H1 (cell line): ENCODE data around the gene MAPK8IP3. TPM values are rescaled to one million over a fixed set of nuclear protein-coding genes. Genes with fewer than 3 reads are reported as not detected.

Experiments
- CTCF ChIA-PET: fragments of 300-600 bp; sonication (Branson Sonifier 250); formaldehyde crosslinking; loops from one replicate; lab custom pipeline; 2021; ENCODE audit not compliant: partially characterized antibody; lab: Charles Lee
- POLR2A ChIA-PET: fragments of 300-600 bp; sonication (Branson Sonifier 250); formaldehyde crosslinking; loops from one replicate; lab custom pipeline; 2021; ENCODE audit warnings: inconsistent platforms; ENCODE audit not compliant: partially characterized antibody; lab: Charles Lee
- DNase-seq, 2 experiments: peaks; one replicate each; pipeline versions ENCODE4 v3.0.0 to v3.0.0-alpha.2; 2010 to 2022; ENCODE audit warnings: low spot score in 2 of 2, low read depth in 1 of 2, mixed read lengths in 1 of 2
- FAIRE-seq: peaks from 2 replicates; lab custom pipeline; 2011; peaks lifted over from hg19 to GRCh38; lab: Jason Lieb, UNC
- H2AFZ ChIP-seq: 2 replicates; pipeline ENCODE4 v1.8.1; 2012; ENCODE audit warnings: low read length, inconsistent platforms
- H2AK5ac ChIP-seq: 2 replicates; pipeline ENCODE4 v1.6.1; 2013; ENCODE audit warnings: low read depth, low read length
- H2BK120ac ChIP-seq: replicated peaks from 2 replicates; pipeline ENCODE3; 2013; ENCODE audit warnings: low read depth, low read length, inconsistent platforms
- H2BK12ac ChIP-seq: 2 replicates; pipeline ENCODE4 v1.6.1; 2013; ENCODE audit warnings: low read depth, low read length
- H2BK15ac ChIP-seq: 2 replicates; pipeline ENCODE4 v1.6.1; 2013; ENCODE audit warnings: low read length
- H2BK20ac ChIP-seq: 2 replicates; pipeline ENCODE4 v1.6.1; 2013; ENCODE audit warnings: low read length
- H2BK5ac ChIP-seq: 2 replicates; pipeline ENCODE4 v1.6.1; 2013; ENCODE audit warnings: low read depth, low read length
- H3K14ac ChIP-seq: 2 replicates; pipeline ENCODE4 v1.6.1; 2013; ENCODE audit warnings: inconsistent platforms; ENCODE audit not compliant: insufficient read length
- H3K18ac ChIP-seq: 2 replicates; pipeline ENCODE4 v1.6.1; 2013; ENCODE audit warnings: low read length; ENCODE audit errors: extremely low read depth
- H3K23ac ChIP-seq: 2 replicates; pipeline ENCODE4 v1.6.1; 2013; ENCODE audit warnings: inconsistent platforms; ENCODE audit not compliant: insufficient read length
- H3K23me2 ChIP-seq: 2 replicates; pipeline ENCODE4 v1.6.1; 2013; ENCODE audit warnings: low read depth, low read length
- H3K27ac ChIP-seq: 2 replicates; pipeline ENCODE4 v1.6.1; 2011; ENCODE audit warnings: low read depth, low read length, inconsistent platforms
- H3K27me3 ChIP-seq, 4 experiments: replicated peaks in 1 of 4; 1 replicate in 1 of 4; 2 replicates in 3 of 4; pipeline versions ENCODE4 v1.6.1 to v1.8.1; 2011 to 2013; ENCODE audit warnings: low read length in 3 of 4, mild to moderate bottlenecking in 3 of 4, inconsistent platforms in 2 of 4, mixed read lengths in 2 of 4, moderate library complexity in 1 of 4; ENCODE audit not compliant: control insufficient read depth in 3 of 4, insufficient read depth in 3 of 4; ENCODE audit errors: extremely low read depth in 1 of 4
- H3K36me3 ChIP-seq, 4 experiments: 2 replicates each; pipeline versions ENCODE4 v1.6.1 to v1.8.1; 2011 to 2013; ENCODE audit warnings: mild to moderate bottlenecking in 4 of 4, low read length in 3 of 4, moderate library complexity in 2 of 4, control low read depth in 1 of 4, inconsistent platforms in 1 of 4; ENCODE audit not compliant: insufficient read depth in 4 of 4, control insufficient read depth in 2 of 4
- H3K4ac ChIP-seq: replicated peaks from 2 replicates; pipeline ENCODE3; 2013; ENCODE audit warnings: low read length, low read depth, mixed read lengths, inconsistent platforms; ENCODE audit not compliant: insufficient read length
- H3K4me1 ChIP-seq, 4 experiments: replicated peaks in 1 of 4; 1 replicate in 1 of 4; 2 replicates in 3 of 4; pipeline versions ENCODE4 v1.6.1 to v1.8.1; 2011 to 2013; ENCODE audit warnings: low read length in 3 of 4, inconsistent platforms in 2 of 4, mixed read lengths in 1 of 4; ENCODE audit not compliant: insufficient read depth in 4 of 4, control insufficient read depth in 3 of 4
- H3K4me2 ChIP-seq, 2 experiments: 2 replicates each; pipeline versions ENCODE4 v1.6.1 to v1.8.1; 2011 to 2013; ENCODE audit warnings: low read depth in 2 of 2, low read length in 2 of 2, control low read depth in 1 of 2, inconsistent platforms in 1 of 2, mild to moderate bottlenecking in 1 of 2; ENCODE audit not compliant: insufficient read depth in 1 of 2
- H3K4me3 ChIP-seq, 4 experiments: fragments of 200-600, 300-600 bp in 1 of 4; sonication (generic), shearing (Covaris generic), sonication (Bioruptor Twin) in 1 of 4; 2 replicates each; pipeline versions ENCODE4 v1.5.1 to v1.8.1; 2011 to 2016; ENCODE audit warnings: low read length in 4 of 4, low read depth in 3 of 4, control low read depth in 2 of 4, inconsistent platforms in 2 of 4, mild to moderate bottlenecking in 2 of 4, mixed read lengths in 1 of 4, moderate library complexity in 1 of 4; ENCODE audit not compliant: insufficient read depth in 2 of 4; ENCODE audit errors: extremely low read depth in 1 of 4
- H3K56ac ChIP-seq: replicated peaks from 2 replicates; pipeline ENCODE3; 2013; ENCODE audit warnings: low read depth, mild to moderate bottlenecking, mixed read lengths, low read length, inconsistent platforms; ENCODE audit not compliant: insufficient read length
- H3K79me1 ChIP-seq: 2 replicates; pipeline ENCODE4 v1.6.1; 2013; ENCODE audit warnings: low read depth, low read length, control low read depth
- H3K79me2 ChIP-seq, 2 experiments: 2 replicates each; pipeline versions ENCODE4 v1.6.1 to v1.8.1; 2012 to 2013; ENCODE audit warnings: low read length in 2 of 2, mild to moderate bottlenecking in 2 of 2, inconsistent platforms in 1 of 2; ENCODE audit not compliant: insufficient read depth in 2 of 2, control insufficient read depth in 1 of 2
- H3K9ac ChIP-seq, 4 experiments: replicated peaks in 1 of 4; 1 replicate in 1 of 4; 2 replicates in 3 of 4; pipeline versions ENCODE4 v1.6.1 to v1.8.1; 2011 to 2013; ENCODE audit warnings: low read depth in 3 of 4, low read length in 3 of 4, control low read depth in 2 of 4, mild to moderate bottlenecking in 2 of 4, moderate library complexity in 2 of 4, inconsistent platforms in 1 of 4; ENCODE audit errors: extremely low read depth in 1 of 4
- H3K9me3 ChIP-seq, 2 experiments: 2 replicates each; pipeline versions ENCODE4 v1.6.1 to v1.8.1; 2012 to 2013; ENCODE audit warnings: mild to moderate bottlenecking in 2 of 2, moderate library complexity in 2 of 2, control low read depth in 1 of 2, inconsistent platforms in 1 of 2, low read depth in 1 of 2, low read length in 1 of 2, mixed read lengths in 1 of 2; ENCODE audit not compliant: insufficient read depth in 2 of 2
- H4K20me1 ChIP-seq, 2 experiments: replicated peaks in 1 of 2; 2 replicates each; pipeline versions ENCODE3 to v1.8.1; 2011 to 2013; ENCODE audit warnings: inconsistent platforms in 2 of 2, low read length in 2 of 2, mild to moderate bottlenecking in 1 of 2; ENCODE audit not compliant: insufficient read depth in 2 of 2, control insufficient read depth in 1 of 2
- H4K5ac ChIP-seq: 2 replicates; pipeline ENCODE4 v1.6.1; 2013; ENCODE audit warnings: low read length, low read depth, mixed read lengths, inconsistent platforms; ENCODE audit not compliant: insufficient read length
- H4K8ac ChIP-seq: 2 replicates; pipeline ENCODE4 v1.8.0; 2013; ENCODE audit warnings: mild to moderate bottlenecking, moderate library complexity, low read length, inconsistent platforms; ENCODE audit not compliant: insufficient read depth; ENCODE audit errors: extremely low read depth
- H4K91ac ChIP-seq: replicated peaks from 2 replicates; pipeline ENCODE3; 2013; ENCODE audit warnings: low read length, mixed read lengths, inconsistent platforms; ENCODE audit not compliant: insufficient read length
- CTBP2 ChIP-seq: IDR thresholded peaks from 2 replicates; pipeline ENCODE4 v1.7.0; 2011; ENCODE audit warnings: borderline replicate concordance, mild to moderate bottlenecking, moderate library complexity, mixed read lengths, low read length; ENCODE audit not compliant: insufficient read depth, insufficient read length
- GABPA ChIP-seq: IDR thresholded peaks from 2 replicates; pipeline ENCODE4 v1.6.1; 2011; ENCODE audit warnings: mild to moderate bottlenecking, low read length, moderate library complexity, borderline replicate concordance; ENCODE audit not compliant: insufficient read depth
- GTF2F1 ChIP-seq: IDR thresholded peaks from 2 replicates; pipeline ENCODE4 v1.6.1; 2012; ENCODE audit warnings: low read depth, low read length, improper control_type of control experiment, borderline replicate concordance
- KDM5A ChIP-seq: fragments of 200-600 bp; IDR thresholded peaks from 2 replicates; pipeline ENCODE4 v1.7.1; 2012; ENCODE audit warnings: mild to moderate bottlenecking, low read length, inconsistent platforms, mixed read lengths
- POLR2AphosphoS5 ChIP-seq: IDR thresholded peaks from 2 replicates; pipeline ENCODE4 v1.6.1; 2011; ENCODE audit warnings: low read depth, low read length
- TAF1 ChIP-seq: IDR thresholded peaks from 2 replicates; pipeline ENCODE4 v1.6.1; 2011; ENCODE audit warnings: mild to moderate bottlenecking, low read depth, low read length
- WGBS, 2 experiments: shearing (Covaris generic) in 1 of 2; methylation state at CpG; one replicate each; pipeline versions ENCODE4 v1.1.6 to v1.1.7; 2013 to 2015; ENCODE audit warnings: low lambda C conversion rate in 2 of 2, mixed read lengths in 2 of 2, inconsistent platforms in 1 of 2, low coverage in 1 of 2, missing lambda C conversion rate in 1 of 2; ENCODE audit not compliant: insufficient replicate concordance in 2 of 2, insufficient coverage in 1 of 2, insufficient read length in 1 of 2; ENCODE audit errors: extremely low coverage in 1 of 2, missing lambda C conversion rate in 1 of 2; 5-methylcytosine and 5-hydroxymethylcytosine counted together
- polyA plus RNA-seq, 7 experiments: library from polyadenylated mRNA; depleted of rRNA in 3 of 7; stranded (reverse) in 5 of 7; unstranded in 2 of 7; fragments of >200 nt in 5 of 7; fragments of 200-250 nt in 2 of 7; gene quantifications; 1 replicate in 5 of 7; 2 replicates in 1 of 7; 4 replicates in 1 of 7; pipeline versions ENCODE4 v1.2.1 to v1.2.3, GENCODE V29; 2011 to 2013; ENCODE audit warnings: missing spikeins in 2 of 7, mixed read lengths in 2 of 7
- total RNA-seq: library from RNA; stranded (reverse); fragmentation: NEBNext Ultra II Directional; extraction: Animal tissue kit (Norgen Biotek cat#: 25700); gene quantifications from 2 replicates; pipeline ENCODE4 v1.2.1, GENCODE V29; 2021

The MAPK8IP3 gene
- total and polyA plus RNA-seq, 2 of the 8 experiments (the other 6 are each of a cell fraction or from before 2014, with no cell fraction given), result 16.9 to 43.4 TPM

- no peaks in the 10 kb centered on the region for H3K79me1 ChIP-seq
- H3K4me3 ChIP-seq, result no peak overlapping the region
- no peaks in the 10 kb centered on the region for H3K27me3 ChIP-seq
- TF ChIP-seq CTBP2 (no peak), KDM5A (no peak), GABPA (no peak), GTF2F1 (no peak), TAF1 (no peak), POLR2AphosphoS5 (no peak)
- H3K27ac ChIP-seq, result no peak overlapping the region
- no peak overlapping the region for H2AFZ ChIP-seq
- no peak overlapping the region for H4K8ac ChIP-seq
- H2BK5ac ChIP-seq, result no peak overlapping the region
- no peak overlapping the region for H2BK15ac ChIP-seq
- no peak overlapping the region for H3K14ac ChIP-seq
- H2BK120ac ChIP-seq, result no peak overlapping the region
- H2AK5ac ChIP-seq, result no peak overlapping the region
- no peak overlapping the region for H3K18ac ChIP-seq
- H3K4ac ChIP-seq, result no peak overlapping the region
- ChIA-PET CTCF (interaction anchor here (0.6 to 1.0 kb wide), 2 partner anchors 49 to 366 kb away, joined by 3 read pairs; no protein-coding TSS in a partner anchor), POLR2A (no interaction called here)
- WGBS, 2 experiments, result 81% methylated on average over 5 of the region's 5 CpGs; no CpG with 5 or more reads in 1 of the 2 experiments
- H3K56ac ChIP-seq, result no peak overlapping the region
- peaks cover 5 to 15% of the 10 kb centered on the region in 2 experiments for H4K20me1 ChIP-seq
- no peak overlapping the region for H3K23ac ChIP-seq
- peaks cover 15 to 46% (median 33%) of the 10 kb centered on the region in 4 experiments for H3K36me3 ChIP-seq
- H4K5ac ChIP-seq, result no peak overlapping the region
- H3K9ac ChIP-seq, result no peak overlapping the region
- no peak overlapping the region for H2BK20ac ChIP-seq
- no peak overlapping the region for H2BK12ac ChIP-seq
- H3K79me2 ChIP-seq, result no peaks in the 10 kb centered on the region
- H3K4me2 ChIP-seq, result no peak overlapping the region
- no peaks in the 10 kb centered on the region for H3K4me1 ChIP-seq
- H3K23me2 ChIP-seq, result no peaks in the 10 kb centered on the region
- DNase-seq (no peak), FAIRE-seq (no peak)
- no peak overlapping the region for H4K91ac ChIP-seq
- H3K9me3 ChIP-seq, result no peaks in the 10 kb centered on the region
Measured at GRCh38 chr16:1659031-1659430, 47.0 kb upstream of the MAPK8IP3 start.
